ENCODE measurements around the gene ANKRD36B. TPM values are rescaled to one million over a fixed set of nuclear protein-coding genes. Genes with fewer than 3 reads are reported as not detected.
"Not testable (repeated sequence)": the region's sequence is repeated elsewhere in the genome, so short reads cannot be mapped to it uniquely, and the experiment has no call there.

ANKRD36B gene
- polyA plus RNA-seq: 6.1 to 11.9 TPM (median 7.6 TPM) in 3 replicates
- 12.2 TPM for polyA plus RNA-seq (2011; ENCODE audit: low read depth)
- polyA plus RNA-seq (2011; cell fraction: cytosol; rRNA removed): 0.64 and 0.95 TPM in 2 replicates
- polyA plus RNA-seq (2011; cell fraction: nucleus; rRNA removed): 42.4 and 54.8 TPM in 2 replicates
- polyA plus RNA-seq (2012; ENCODE audit: low replicate concordance): 3.4 TPM in 2 replicates
- 8.7 to 43.1 TPM (median 27.9 TPM) in 3 replicates for polyA minus RNA-seq
- polyA minus RNA-seq (2011; cell fraction: cytosol; rRNA and poly(A)+ RNA removed): 4.2 TPM
- polyA minus RNA-seq (2011; cell fraction: nucleus; rRNA and poly(A)+ RNA removed): 37.7 and 93.9 TPM in 2 replicates

DNA sequence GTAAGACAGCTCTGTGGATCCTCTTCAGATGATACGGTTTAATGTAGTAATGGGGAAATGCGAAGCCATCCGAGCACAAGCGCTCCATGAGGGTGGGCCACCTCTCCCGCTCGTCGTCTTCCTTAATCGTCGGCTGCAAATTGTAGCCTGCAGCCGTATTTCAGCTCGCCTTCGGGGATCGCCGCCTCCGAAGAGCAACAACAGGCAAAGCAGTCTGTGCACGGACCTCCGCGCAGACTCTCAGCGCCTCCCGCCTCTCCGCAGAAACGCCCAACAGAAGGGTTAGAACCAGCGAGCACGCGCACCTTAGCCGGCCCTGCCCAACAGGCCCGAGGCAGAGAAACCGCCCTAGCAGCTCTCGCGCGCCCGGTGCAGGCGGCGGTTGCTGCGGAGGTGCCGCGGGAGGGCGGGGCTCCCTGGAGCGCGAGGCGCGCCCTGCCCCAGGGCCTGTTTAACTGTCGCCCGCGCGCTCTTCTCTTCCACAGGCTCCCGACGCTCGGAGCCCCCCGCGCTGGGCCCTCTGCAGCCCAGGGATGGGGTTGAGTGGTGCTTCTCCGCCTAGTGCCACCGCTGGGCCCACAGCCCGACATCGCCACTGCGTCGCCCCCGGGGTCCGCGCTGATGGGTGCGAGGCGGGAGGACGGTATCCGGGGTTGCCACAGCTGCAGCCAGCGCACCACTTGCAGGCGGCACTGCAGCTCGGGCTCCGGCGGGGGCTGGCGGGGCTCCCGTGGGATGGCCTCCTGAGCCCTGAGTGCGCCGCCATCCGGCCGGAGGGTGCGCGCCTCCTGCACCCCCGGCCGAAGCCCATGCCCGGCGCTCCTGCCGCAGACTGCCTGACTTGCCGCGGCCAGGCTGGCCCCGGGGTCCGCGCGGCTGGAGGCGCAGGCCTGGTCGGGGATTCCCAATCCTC is at the start of gene ANKRD36B:
TSS of gene ANKRD36B (minus strand) at position 280 of the 913 bp plus-strand sequence. CDS start at position 88, 192 bp downstream.
- not testable (repeated sequence) for FAIRE-seq

DNA sequence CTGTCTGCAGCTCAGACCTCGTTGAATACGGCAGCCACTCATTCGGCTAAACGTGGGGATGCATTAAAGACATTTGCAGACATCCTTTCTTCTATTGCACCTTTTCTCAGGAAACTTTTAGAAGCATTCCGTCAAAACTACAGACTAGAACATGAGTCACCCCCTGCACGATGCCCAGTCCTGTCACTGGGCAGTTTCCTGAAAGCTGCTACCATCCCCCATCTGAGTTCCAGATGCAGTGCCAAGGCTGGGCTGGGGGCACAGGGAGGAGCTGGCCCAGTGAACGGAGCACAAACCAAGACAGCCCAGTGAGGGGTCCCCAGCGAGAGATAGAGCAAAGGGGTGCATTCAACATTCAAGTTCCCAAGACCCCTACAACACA is 36.4 kb upstream of the ANKRD36B start:
- H3K9me3 ChIP-seq (ENCODE audit: control insufficient read depth, low read depth, low read length); H2AFZ ChIP-seq (ENCODE audit: control insufficient read depth, low read length); H3K36me3 ChIP-seq (ENCODE audit: control insufficient read depth in 2 of 2, extremely low read depth in 1 of 2, insufficient read depth in 2 of 2, low read length in 2 of 2); H3K4me1 ChIP-seq (ENCODE audit: control insufficient read depth, extremely low read depth, insufficient read depth, low read length); DNase-seq (ENCODE audit: low read depth, low spot score); FAIRE-seq; H3K4me2 ChIP-seq (ENCODE audit: control insufficient read depth, extremely low read depth, insufficient read depth, low read depth, low read length); dilution Hi-C loops (cut with MboI; ENCODE audit: extremely low pct_ligation_motif_present, low sequenced_read_pairs); H3K27me3 ChIP-seq (ENCODE audit: control insufficient read depth, extremely low read depth, insufficient read depth, low read length); H3K27ac ChIP-seq (ENCODE audit: control insufficient read depth, insufficient read depth, low read length); H3K9ac ChIP-seq (ENCODE audit: control insufficient read depth, extremely low read depth, insufficient read depth, low read length); H3K9me1 ChIP-seq (ENCODE audit: control insufficient read depth, extremely low read depth, insufficient read depth, low read length); H3K4me3 ChIP-seq (ENCODE audit: control insufficient read depth in 2 of 3, extremely low read depth in 1 of 3, insufficient read depth in 2 of 3, low read depth in 1 of 3, low read length in 3 of 3); H3K79me2 ChIP-seq (ENCODE audit: control insufficient read depth, insufficient read depth, low read length); H4K20me1 ChIP-seq (ENCODE audit: control insufficient read depth, extremely low read depth, insufficient read depth, low read length): not testable (repeated sequence)

More for the DNA sequence above, at the start of gene ANKRD36B:
- Histone ChIP-seq H3K27ac (ENCODE audit: control insufficient read depth, insufficient read depth, low read length) (peak within 1 kb of the TSS; percentile 76), H3K9ac (ENCODE audit: control insufficient read depth, extremely low read depth, insufficient read depth, low read length) (peak within 1 kb of the TSS; percentile 81), H2AFZ (ENCODE audit: control insufficient read depth, low read length) (peak within 1 kb of the TSS; percentile 83), H3K4me3 (ENCODE audit: control insufficient read depth in 2 of 3, extremely low read depth in 1 of 3, insufficient read depth in 2 of 3, low read depth in 1 of 3, low read length in 3 of 3) (peak within 1 kb of the TSS; percentile 44 to 67 (median 67)), H3K4me2 (ENCODE audit: control insufficient read depth, extremely low read depth, insufficient read depth, low read depth, low read length) (peak within 1 kb of the TSS; percentile 80)
- dilution Hi-C loops (cut with MboI; ENCODE audit: extremely low pct_ligation_motif_present, low sequenced_read_pairs); DNase-seq (ENCODE audit: low read depth, low spot score); H3K9me3 ChIP-seq (ENCODE audit: control insufficient read depth, low read depth, low read length); H3K27me3 ChIP-seq (ENCODE audit: control insufficient read depth, extremely low read depth, insufficient read depth, low read length); H4K20me1 ChIP-seq (ENCODE audit: control insufficient read depth, extremely low read depth, insufficient read depth, low read length); H3K36me3 ChIP-seq (ENCODE audit: control insufficient read depth in 2 of 2, extremely low read depth in 1 of 2, insufficient read depth in 2 of 2, low read length in 2 of 2); H3K79me2 ChIP-seq (ENCODE audit: control insufficient read depth, insufficient read depth, low read length); H3K4me1 ChIP-seq (ENCODE audit: control insufficient read depth, extremely low read depth, insufficient read depth, low read length); H3K9me1 ChIP-seq (ENCODE audit: control insufficient read depth, extremely low read depth, insufficient read depth, low read length): not testable (repeated sequence)

DNA sequence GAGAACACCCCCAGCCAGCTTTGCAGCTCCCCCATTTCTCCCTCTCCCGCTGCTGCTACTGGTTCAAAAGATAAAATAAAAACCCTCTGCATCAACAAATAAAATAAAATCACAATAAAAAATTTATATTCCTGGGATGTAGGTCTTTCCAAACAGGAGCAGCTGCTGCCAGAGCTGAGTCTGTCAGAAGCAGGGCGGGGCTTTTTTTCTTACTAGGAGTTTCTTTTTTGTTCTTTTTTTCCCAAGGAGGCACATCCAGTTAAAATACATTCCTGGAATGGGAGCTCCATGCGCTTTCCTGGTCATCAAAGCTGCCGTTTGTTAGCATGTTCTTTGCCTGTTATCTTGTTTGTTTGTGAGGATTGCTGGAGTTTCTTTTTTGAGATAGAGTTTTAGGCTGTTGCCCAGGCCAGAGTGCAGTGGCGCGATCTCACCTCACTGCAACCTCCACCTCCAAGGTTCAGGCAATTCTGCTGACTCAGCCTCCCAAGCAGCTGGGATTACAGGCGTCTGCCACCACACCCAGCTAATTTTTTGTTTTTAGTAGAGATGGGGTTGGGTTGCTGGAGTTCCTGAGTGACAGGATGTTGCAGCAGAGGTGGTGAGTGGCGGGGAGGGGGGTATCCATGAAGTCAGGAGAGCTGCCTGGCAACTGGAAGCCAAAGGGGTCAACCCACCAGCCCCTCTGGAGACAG is 35.8 kb upstream of the ANKRD36B start:
- H3K79me2 ChIP-seq (ENCODE audit: control insufficient read depth, insufficient read depth, low read length); FAIRE-seq; DNase-seq (ENCODE audit: low read depth, low spot score); H3K9ac ChIP-seq (ENCODE audit: control insufficient read depth, extremely low read depth, insufficient read depth, low read length); H3K36me3 ChIP-seq (ENCODE audit: control insufficient read depth in 2 of 2, extremely low read depth in 1 of 2, insufficient read depth in 2 of 2, low read length in 2 of 2); H3K4me1 ChIP-seq (ENCODE audit: control insufficient read depth, extremely low read depth, insufficient read depth, low read length); dilution Hi-C loops (cut with MboI; ENCODE audit: extremely low pct_ligation_motif_present, low sequenced_read_pairs); H3K4me3 ChIP-seq (ENCODE audit: control insufficient read depth in 2 of 3, extremely low read depth in 1 of 3, insufficient read depth in 2 of 3, low read depth in 1 of 3, low read length in 3 of 3); H3K9me1 ChIP-seq (ENCODE audit: control insufficient read depth, extremely low read depth, insufficient read depth, low read length); H3K4me2 ChIP-seq (ENCODE audit: control insufficient read depth, extremely low read depth, insufficient read depth, low read depth, low read length); H3K27me3 ChIP-seq (ENCODE audit: control insufficient read depth, extremely low read depth, insufficient read depth, low read length); H3K27ac ChIP-seq (ENCODE audit: control insufficient read depth, insufficient read depth, low read length); H2AFZ ChIP-seq (ENCODE audit: control insufficient read depth, low read length); H3K9me3 ChIP-seq (ENCODE audit: control insufficient read depth, low read depth, low read length); H4K20me1 ChIP-seq (ENCODE audit: control insufficient read depth, extremely low read depth, insufficient read depth, low read length): not testable (repeated sequence)

DNA sequence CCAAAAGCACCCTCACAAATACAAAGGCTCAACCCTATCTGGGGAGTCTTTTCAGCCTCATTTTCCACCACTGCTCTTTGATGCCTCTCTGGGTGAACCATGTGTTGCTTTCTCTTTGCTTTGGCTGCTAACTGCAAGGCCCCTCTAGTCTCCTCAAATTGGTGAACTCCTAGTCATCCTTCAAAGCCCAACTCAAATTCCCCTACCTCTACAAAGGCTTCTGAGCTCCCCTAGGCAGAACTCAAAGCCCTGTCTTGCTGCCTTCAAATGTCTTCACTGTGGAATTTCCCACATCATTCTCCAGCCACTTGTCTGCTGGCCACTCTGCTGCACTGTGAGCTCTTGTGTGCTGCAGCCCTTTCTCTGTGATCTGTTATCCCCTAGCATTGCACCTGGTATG is 33.3 kb upstream of the ANKRD36B start:
- H3K27ac ChIP-seq (ENCODE audit: control insufficient read depth, insufficient read depth, low read length); H3K27me3 ChIP-seq (ENCODE audit: control insufficient read depth, extremely low read depth, insufficient read depth, low read length); H3K4me2 ChIP-seq (ENCODE audit: control insufficient read depth, extremely low read depth, insufficient read depth, low read depth, low read length); H3K9ac ChIP-seq (ENCODE audit: control insufficient read depth, extremely low read depth, insufficient read depth, low read length); H3K9me1 ChIP-seq (ENCODE audit: control insufficient read depth, extremely low read depth, insufficient read depth, low read length); H3K9me3 ChIP-seq (ENCODE audit: control insufficient read depth, low read depth, low read length); FAIRE-seq; H4K20me1 ChIP-seq (ENCODE audit: control insufficient read depth, extremely low read depth, insufficient read depth, low read length); H3K4me3 ChIP-seq (ENCODE audit: control insufficient read depth in 2 of 3, extremely low read depth in 1 of 3, insufficient read depth in 2 of 3, low read depth in 1 of 3, low read length in 3 of 3); DNase-seq (ENCODE audit: low read depth, low spot score); H3K4me1 ChIP-seq (ENCODE audit: control insufficient read depth, extremely low read depth, insufficient read depth, low read length); H3K36me3 ChIP-seq (ENCODE audit: control insufficient read depth in 2 of 2, extremely low read depth in 1 of 2, insufficient read depth in 2 of 2, low read length in 2 of 2); H3K79me2 ChIP-seq (ENCODE audit: control insufficient read depth, insufficient read depth, low read length); dilution Hi-C loops (cut with MboI; ENCODE audit: extremely low pct_ligation_motif_present, low sequenced_read_pairs); H2AFZ ChIP-seq (ENCODE audit: control insufficient read depth, low read length): not testable (repeated sequence)

All from keratinocyte (primary cell).